ENCODE results near the gene MRPL4.

The MRPL4 gene

GRCh38 chr19:10252707-10253106 lies 693 bp downstream of the MRPL4 start:
- Histone ChIP-seq H3K4me2 (ENCODE audit: low read length) (peak overlapping the region; percentile 96), H3K27me3 (ENCODE audit: control insufficient read depth, insufficient read depth, low read length) (no peaks in the 10 kb centered on the region), H3K4me1 (ENCODE audit: control insufficient read depth, insufficient read depth, low read length) (peaks cover 3% of the 10 kb centered on the region), H3K9ac (ENCODE audit: low read depth, low read length) (peak overlapping the region; percentile 85), H3K4me3 (ENCODE audit: low read length) (peak overlapping the region; percentile 84), H3K9me3 (replicated peaks; ENCODE audit: low read length) (no peaks in the 10 kb centered on the region), H3K36me3 (ENCODE audit: insufficient read depth, low read length) (peaks cover 17% of the 10 kb centered on the region)

- no peak overlapping the region for H3K4me2 ChIP-seq (ENCODE audit: low read length)
- H3K9ac ChIP-seq (ENCODE audit: low read depth, low read length): no peak overlapping the region
- H3K36me3 ChIP-seq (ENCODE audit: insufficient read depth, low read length): peaks cover 31% of the 10 kb centered on the region
- H3K9me3 ChIP-seq (replicated peaks; ENCODE audit: low read length): no peaks in the 10 kb centered on the region
- no peaks in the 10 kb centered on the region for H3K27me3 ChIP-seq (ENCODE audit: control insufficient read depth, insufficient read depth, low read length)
- H3K4me3 ChIP-seq (ENCODE audit: low read length): no peak overlapping the region
- H3K4me1 ChIP-seq (ENCODE audit: control insufficient read depth, insufficient read depth, low read length): peaks cover 3% of the 10 kb centered on the region
Measured at GRCh38 chr19:10254244-10254643, 2.2 kb downstream of the MRPL4 start.

GRCh38 chr19:10255358-10255757 lies 3.3 kb downstream of the MRPL4 start:
- no peaks in the 10 kb centered on the region for H3K9me3 ChIP-seq (replicated peaks; ENCODE audit: low read length)

DNA sequence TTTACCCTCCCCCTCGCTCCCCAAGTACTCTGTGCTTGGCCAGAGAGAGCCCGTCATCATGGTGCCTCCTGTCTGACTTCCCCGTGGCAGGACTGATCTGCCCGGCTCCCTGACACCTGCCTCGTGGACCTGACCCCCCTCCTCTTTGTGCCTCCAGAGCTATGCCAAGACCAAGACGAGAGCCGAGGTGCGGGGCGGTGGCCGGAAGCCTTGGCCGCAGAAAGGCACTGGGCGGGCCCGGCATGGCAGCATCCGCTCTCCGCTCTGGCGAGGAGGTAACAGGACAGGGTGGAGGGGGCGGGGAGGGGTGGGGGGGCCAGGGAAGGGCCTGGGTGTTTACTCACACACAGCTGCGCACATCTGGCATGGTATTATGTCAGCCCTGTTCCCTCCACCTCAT lies 4.5 kb downstream of the MRPL4 start:
- peaks cover 32% of the 10 kb centered on the region for H3K36me3 ChIP-seq (ENCODE audit: insufficient read depth, low read length)

More at GRCh38 chr19:10255358-10255757, 3.3 kb downstream of the MRPL4 start:
- H3K36me3 ChIP-seq (ENCODE audit: insufficient read depth, low read length): peaks cover 32% of the 10 kb centered on the region
- H3K4me1 ChIP-seq (ENCODE audit: control insufficient read depth, insufficient read depth, low read length): peaks cover 3% of the 10 kb centered on the region
- no peak overlapping the region for H3K4me3 ChIP-seq (ENCODE audit: low read length)
- H3K27me3 ChIP-seq (ENCODE audit: control insufficient read depth, insufficient read depth, low read length): no peaks in the 10 kb centered on the region
- H3K9ac ChIP-seq (ENCODE audit: low read depth, low read length): no peak overlapping the region
- no peak overlapping the region for H3K4me2 ChIP-seq (ENCODE audit: low read length)

DNA sequence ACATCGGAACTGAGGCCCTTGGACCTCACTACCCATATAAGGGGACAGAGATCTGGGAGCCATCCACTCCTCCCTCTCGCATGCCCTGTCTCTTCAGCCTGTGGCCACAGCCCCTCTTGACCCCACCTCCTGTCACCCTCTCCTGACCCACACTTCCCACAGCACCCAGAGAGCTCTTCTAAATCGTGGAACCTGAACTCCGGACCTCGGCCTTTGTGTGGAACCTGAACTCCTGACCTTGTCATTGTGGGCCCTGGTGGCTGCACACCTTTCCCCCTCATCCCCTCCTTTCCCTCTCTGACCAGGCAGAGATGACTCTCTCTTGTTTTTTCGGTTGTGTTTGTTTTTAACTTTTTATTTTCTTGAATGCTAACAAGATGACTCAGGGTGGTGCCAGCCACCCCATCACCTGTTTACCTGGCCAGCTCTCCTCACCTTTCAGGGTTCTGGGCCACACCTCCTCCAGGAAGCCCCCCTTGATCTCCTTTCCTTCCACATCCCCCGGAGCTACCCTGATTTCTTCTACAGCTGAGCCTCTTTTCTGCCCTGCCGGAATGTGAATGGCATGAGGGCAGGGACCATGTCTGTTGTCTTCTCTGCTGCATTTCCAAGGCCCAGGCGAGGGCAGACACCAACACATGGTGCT lies 5.1 kb downstream of the MRPL4 start:
- Histone ChIP-seq H3K27me3 (ENCODE audit: control insufficient read depth, insufficient read depth, low read length) (no peaks in the 10 kb centered on the region), H3K9me3 (replicated peaks; ENCODE audit: low read length) (no peaks in the 10 kb centered on the region), H3K4me2 (ENCODE audit: low read length) (no peak overlapping the region), H3K36me3 (ENCODE audit: insufficient read depth, low read length) (peaks cover 32% of the 10 kb centered on the region), H3K4me3 (ENCODE audit: low read length) (no peak overlapping the region), H3K9ac (ENCODE audit: low read depth, low read length) (no peak overlapping the region), H3K4me1 (ENCODE audit: control insufficient read depth, insufficient read depth, low read length) (peaks cover 3% of the 10 kb centered on the region)

More for the DNA sequence above, 4.5 kb downstream of the MRPL4 start:
- no peak overlapping the region for H3K4me3 ChIP-seq (ENCODE audit: low read length)
- H3K4me2 ChIP-seq (ENCODE audit: low read length): no peak overlapping the region
- H3K9me3 ChIP-seq (replicated peaks; ENCODE audit: low read length): no peaks in the 10 kb centered on the region
- H3K4me1 ChIP-seq (ENCODE audit: control insufficient read depth, insufficient read depth, low read length): peaks cover 3% of the 10 kb centered on the region
- no peaks in the 10 kb centered on the region for H3K27me3 ChIP-seq (ENCODE audit: control insufficient read depth, insufficient read depth, low read length)
- H3K9ac ChIP-seq (ENCODE audit: low read depth, low read length): no peak overlapping the region

DNA sequence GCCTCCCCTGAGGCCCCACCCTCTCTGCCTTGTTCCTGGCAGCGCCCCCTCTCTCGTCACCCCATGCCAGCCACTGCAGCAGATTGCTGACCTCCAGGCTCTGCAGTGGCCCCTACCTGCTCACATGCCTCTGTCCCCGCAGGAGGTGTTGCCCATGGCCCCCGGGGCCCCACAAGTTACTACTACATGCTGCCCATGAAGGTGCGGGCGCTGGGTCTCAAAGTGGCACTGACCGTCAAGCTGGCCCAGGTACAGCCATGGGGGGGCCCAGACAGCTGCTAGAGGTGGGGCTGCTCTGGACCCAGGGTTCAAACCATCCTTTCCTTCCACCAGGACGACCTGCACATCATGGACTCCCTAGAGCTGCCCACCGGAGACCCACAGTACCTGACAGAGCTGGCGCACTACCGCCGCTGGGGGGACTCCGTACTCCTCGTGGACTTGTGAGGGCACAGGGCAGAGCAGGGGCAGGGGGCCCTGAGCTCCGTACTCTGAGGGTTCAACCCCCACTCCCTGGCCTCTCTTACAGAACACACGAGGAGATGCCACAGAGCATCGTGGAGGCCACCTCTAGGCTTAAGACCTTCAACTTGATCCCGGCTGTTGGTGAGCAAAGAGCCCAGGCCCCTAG lies 6.2 kb downstream of the MRPL4 start:
- no peak overlapping the region for H3K9ac ChIP-seq (ENCODE audit: low read depth, low read length)
- H3K27me3 ChIP-seq (ENCODE audit: control insufficient read depth, insufficient read depth, low read length): no peaks in the 10 kb centered on the region
- H3K4me1 ChIP-seq (ENCODE audit: control insufficient read depth, insufficient read depth, low read length): no peaks in the 10 kb centered on the region
- H3K4me3 ChIP-seq (ENCODE audit: low read length): no peak overlapping the region
- peaks cover 32% of the 10 kb centered on the region for H3K36me3 ChIP-seq (ENCODE audit: insufficient read depth, low read length)
- no peak overlapping the region for H3K4me2 ChIP-seq (ENCODE audit: low read length)
- no peaks in the 10 kb centered on the region for H3K9me3 ChIP-seq (replicated peaks; ENCODE audit: low read length)

- Histone ChIP-seq H3K36me3 (ENCODE audit: insufficient read depth, low read length) (peaks cover 32% of the 10 kb centered on the region), H3K9ac (ENCODE audit: low read depth, low read length) (no peak overlapping the region), H3K4me3 (ENCODE audit: low read length) (no peak overlapping the region), H3K4me2 (ENCODE audit: low read length) (no peak overlapping the region), H3K27me3 (ENCODE audit: control insufficient read depth, insufficient read depth, low read length) (no peaks in the 10 kb centered on the region), H3K9me3 (replicated peaks; ENCODE audit: low read length) (no peaks in the 10 kb centered on the region), H3K4me1 (ENCODE audit: control insufficient read depth, insufficient read depth, low read length) (no peaks in the 10 kb centered on the region)
Measured at GRCh38 chr19:10259162-10259905, 7.3 kb downstream of the MRPL4 start.

- Histone ChIP-seq H3K9ac (ENCODE audit: low read depth, low read length) (no peak overlapping the region), H3K4me2 (ENCODE audit: low read length) (no peak overlapping the region)
Measured at GRCh38 chr19:10260141-10260584, 8.1 kb downstream of the MRPL4 start.

DNA sequence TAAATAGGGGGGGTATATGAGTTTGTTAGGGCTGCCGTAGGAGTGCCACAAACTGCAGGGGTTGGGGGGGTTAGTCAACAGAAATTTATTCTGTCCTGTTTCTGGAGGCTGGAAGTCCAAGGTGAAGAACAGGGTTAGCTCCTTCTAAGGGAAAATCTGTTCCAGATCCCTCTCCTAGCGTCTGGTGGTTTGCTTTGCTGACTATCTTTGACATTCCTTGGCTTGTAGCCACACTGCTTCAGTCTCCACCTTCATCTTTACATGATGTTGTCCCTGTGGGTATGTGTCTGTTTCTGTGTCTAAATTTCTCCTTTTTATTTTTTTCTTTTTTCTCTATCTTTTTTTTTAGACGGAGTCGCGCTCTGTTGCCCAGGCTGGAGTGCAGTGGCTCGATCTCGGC lies 10.8 kb downstream of the MRPL4 start:
- no peak overlapping the region for H3K4me2 ChIP-seq (ENCODE audit: low read length)

More at GRCh38 chr19:10260141-10260584, 8.1 kb downstream of the MRPL4 start:
- no peak overlapping the region for H3K4me3 ChIP-seq (ENCODE audit: low read length)
- peaks cover 29% of the 10 kb centered on the region for H3K36me3 ChIP-seq (ENCODE audit: insufficient read depth, low read length)
- no peaks in the 10 kb centered on the region for H3K27me3 ChIP-seq (ENCODE audit: control insufficient read depth, insufficient read depth, low read length)
- no peaks in the 10 kb centered on the region for H3K9me3 ChIP-seq (replicated peaks; ENCODE audit: low read length)
- H3K4me1 ChIP-seq (ENCODE audit: control insufficient read depth, insufficient read depth, low read length): no peaks in the 10 kb centered on the region

DNA sequence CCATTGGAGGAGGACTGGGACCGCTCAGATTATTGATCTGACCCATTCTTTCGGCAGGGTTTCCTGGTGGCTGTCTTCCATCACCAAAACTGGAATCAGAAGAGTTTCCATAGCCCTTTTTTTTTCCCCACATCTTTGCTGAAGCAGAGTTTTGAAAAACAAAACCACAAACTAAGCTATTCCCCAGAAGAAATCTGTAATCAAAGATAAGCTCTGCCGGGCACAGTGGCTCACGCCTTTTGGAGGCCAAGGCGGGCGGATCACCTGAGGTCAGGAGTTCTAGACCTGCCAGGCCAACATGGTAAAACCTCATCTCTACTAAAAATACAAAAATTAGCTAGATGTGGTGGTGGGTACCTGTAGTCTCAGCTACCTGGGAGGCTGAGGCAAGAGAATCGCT lies 14.7 kb downstream of the MRPL4 start:
- Histone ChIP-seq H3K4me3 (ENCODE audit: low read length) (no peak overlapping the region), H3K27me3 (ENCODE audit: control insufficient read depth, insufficient read depth, low read length) (peaks cover 18% of the 10 kb centered on the region), H3K4me1 (ENCODE audit: control insufficient read depth, insufficient read depth, low read length) (peaks cover 14% of the 10 kb centered on the region), H3K36me3 (ENCODE audit: insufficient read depth, low read length) (no peaks in the 10 kb centered on the region), H3K9ac (ENCODE audit: low read depth, low read length) (no peak overlapping the region), H3K4me2 (ENCODE audit: low read length) (no peak overlapping the region), H3K9me3 (replicated peaks; ENCODE audit: low read length) (no peaks in the 10 kb centered on the region)

More for the DNA sequence above, 10.8 kb downstream of the MRPL4 start:
- Histone ChIP-seq H3K9ac (ENCODE audit: low read depth, low read length) (no peak overlapping the region), H3K9me3 (replicated peaks; ENCODE audit: low read length) (no peaks in the 10 kb centered on the region), H3K4me1 (ENCODE audit: control insufficient read depth, insufficient read depth, low read length) (no peaks in the 10 kb centered on the region), H3K4me3 (ENCODE audit: low read length) (no peak overlapping the region), H3K27me3 (ENCODE audit: control insufficient read depth, insufficient read depth, low read length) (no peaks in the 10 kb centered on the region), H3K36me3 (ENCODE audit: insufficient read depth, low read length) (peaks cover 13% of the 10 kb centered on the region)

GRCh38 chr19:10268071-10268470 lies 16.1 kb downstream of the MRPL4 start:
- Histone ChIP-seq H3K9ac (ENCODE audit: low read depth, low read length) (no peak overlapping the region), H3K27me3 (ENCODE audit: control insufficient read depth, insufficient read depth, low read length) (peaks cover 25% of the 10 kb centered on the region), H3K4me2 (ENCODE audit: low read length) (no peak overlapping the region), H3K4me3 (ENCODE audit: low read length) (no peak overlapping the region), H3K36me3 (ENCODE audit: insufficient read depth, low read length) (no peaks in the 10 kb centered on the region), H3K9me3 (replicated peaks; ENCODE audit: low read length) (no peaks in the 10 kb centered on the region), H3K4me1 (ENCODE audit: control insufficient read depth, insufficient read depth, low read length) (peaks cover 14% of the 10 kb centered on the region)

All from skeletal muscle satellite cell (primary cell).